HG03175 (cell line): ENCODE measurements around the gene GCH1.
"Not testable (repeated sequence)": the region's sequence is repeated elsewhere in the genome, so short reads cannot be mapped to it uniquely, and the experiment has no call there.

ENCODE experiments used
- ATAC-seq: cut with Tn5 transposase; IDR thresholded peaks from one replicate; pipeline ENCODE4 v1.9.1; 2021; ENCODE audit warnings: mild to moderate bottlenecking, moderate library complexity; ENCODE audit not compliant: unreplicated experiment

Gene GCH1

GRCh38 chr14:54804538-54805041, 98.0 kb downstream of the GCH1 start:
- ATAC-seq, result no peak

GRCh38 chr14:54803926-54804537, 98.6 kb downstream of the GCH1 start:
- no peak for ATAC-seq

GRCh38 chr14:54803396-54803795, 99.2 kb downstream of the GCH1 start:
- no peak for ATAC-seq

- ATAC-seq, result not testable (repeated sequence)
Observed at GRCh38 chr14:54801482-54801881, 101.1 kb downstream of the GCH1 start.

GRCh38 chr14:54798465-54799124, 104.0 kb downstream of the GCH1 start:
- no peak for ATAC-seq

GRCh38 chr14:54797986-54798385, 104.6 kb downstream of the GCH1 start:
- ATAC-seq, result no peak

- ATAC-seq, result no peak
Observed at GRCh38 chr14:54797556-54797955, 105.1 kb downstream of the GCH1 start.

- no peak for ATAC-seq
Observed at GRCh38 chr14:54796961-54797360, 105.7 kb downstream of the GCH1 start.

- ATAC-seq, result no peak
Observed at GRCh38 chr14:54794796-54795195, 107.8 kb downstream of the GCH1 start.

GRCh38 chr14:54794159-54794558, 108.5 kb downstream of the GCH1 start:
- ATAC-seq, result no peak

GRCh38 chr14:54792288-54792687, 110.3 kb downstream of the GCH1 start:
- no peak for ATAC-seq
